ENCODE measurements around the gene ASPDH.

Gene ASPDH

DNA sequence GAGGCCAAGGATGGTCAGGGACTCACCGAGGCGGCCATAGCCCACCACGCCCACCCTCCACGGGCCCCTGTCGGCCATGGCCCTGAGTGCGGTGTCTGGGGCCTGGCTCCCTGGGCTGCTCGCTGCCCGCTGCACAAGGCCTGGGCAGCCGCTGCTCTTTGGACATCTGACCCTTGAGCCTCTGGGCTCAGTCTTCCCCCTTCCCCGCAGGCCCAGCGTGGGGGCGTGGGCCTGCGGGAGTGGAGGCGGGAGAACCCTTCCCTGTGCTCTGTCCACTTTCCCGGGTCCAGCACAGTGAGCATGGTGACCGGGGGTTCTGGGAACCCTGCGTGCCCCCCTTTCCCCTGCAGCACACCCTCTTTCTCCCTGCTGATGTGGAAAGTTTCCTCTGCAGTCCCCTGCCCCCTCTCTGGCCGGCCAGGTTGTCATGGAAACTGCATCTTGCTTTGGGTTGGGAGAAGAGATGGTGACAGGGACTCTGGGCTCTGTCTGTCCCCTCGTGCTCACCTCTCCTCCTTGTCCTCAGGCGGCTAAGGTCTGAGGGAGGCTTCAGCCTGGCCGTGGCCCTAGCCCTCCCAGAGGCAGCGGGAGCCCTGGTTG, at the start of gene ASPDH:
ASPDH (minus strand) TSS at position 168 of the 600 bp plus-strand sequence; CDS start at position 78, 90 bp downstream.
- DNase-seq = no peak

DNA sequence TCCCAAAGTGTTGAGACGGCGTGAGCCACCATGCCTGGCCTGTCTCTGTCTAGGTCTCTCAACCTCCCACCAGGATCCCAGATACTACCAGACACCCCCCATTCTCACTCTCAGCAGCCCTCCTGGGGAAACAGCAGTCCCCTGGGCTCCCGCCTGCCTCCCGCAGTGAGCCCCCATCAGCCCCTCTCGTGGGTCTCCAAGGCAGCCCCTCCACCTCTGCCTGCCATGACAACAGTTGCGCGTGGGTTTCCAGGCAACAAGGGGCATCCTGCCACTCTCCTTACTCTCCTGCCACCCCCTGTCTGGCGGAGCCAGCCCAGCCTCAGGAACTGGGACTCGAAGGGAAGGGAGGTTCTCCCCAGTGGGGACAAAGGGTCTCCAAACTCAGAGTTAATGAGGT, 49.3 kb upstream of the ASPDH start:
- DNase-seq = no peak

DNA sequence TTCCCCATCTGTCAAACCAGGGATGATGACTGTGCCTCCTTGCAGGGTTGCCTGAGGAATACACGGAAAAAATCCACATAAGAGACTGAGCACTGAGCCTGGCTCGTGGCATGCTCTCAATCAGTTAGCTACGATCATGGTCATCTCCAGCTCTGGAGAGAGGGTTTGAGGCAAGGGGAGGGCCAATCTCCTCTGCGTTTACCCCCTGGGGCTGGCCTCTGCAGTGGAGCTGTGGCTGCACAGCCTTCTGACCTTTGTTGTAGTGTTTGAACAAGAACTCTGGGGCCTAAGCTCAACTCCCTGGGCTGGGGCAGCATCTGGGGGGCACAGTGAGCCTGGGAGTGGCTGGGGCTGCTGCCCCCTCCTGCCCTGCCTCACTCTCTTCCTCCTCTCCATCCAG, 48.6 kb upstream of the ASPDH start:
- DNase-seq = no peak

DNA sequence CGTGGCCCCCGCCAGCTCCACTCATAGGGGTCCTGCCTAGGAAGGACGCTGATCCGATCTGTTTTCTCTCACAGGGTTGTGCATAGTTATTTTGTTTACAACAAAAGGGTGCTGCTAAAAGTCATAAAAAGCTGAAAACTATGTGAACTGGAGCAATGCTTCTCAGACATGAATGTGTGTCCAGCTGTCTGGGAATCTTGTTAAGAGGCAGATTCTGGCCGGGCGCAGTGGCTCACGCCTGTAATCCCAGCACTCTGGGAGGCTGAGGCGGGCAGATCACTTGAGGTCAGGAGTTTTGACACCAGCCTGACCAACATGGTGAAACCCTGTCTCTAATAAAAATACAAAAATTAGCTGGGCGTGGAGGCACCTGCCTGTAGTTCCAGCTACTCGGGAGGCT, 45.9 kb upstream of the ASPDH start:
- DNase-seq = no peak

- no peak for DNase-seq
Observed at GRCh38 chr19:50558449-50558848, 44.7 kb upstream of the ASPDH start.

- no peak for DNase-seq
Observed at GRCh38 chr19:50558039-50558438, 44.3 kb upstream of the ASPDH start.

GRCh38 chr19:50557009-50557613, 43.4 kb upstream of the ASPDH start:
- DNase-seq = no peak

- DNase-seq = peak; percentile 59
Observed at GRCh38 chr19:50556282-50557008, 42.7 kb upstream of the ASPDH start.

DNA sequence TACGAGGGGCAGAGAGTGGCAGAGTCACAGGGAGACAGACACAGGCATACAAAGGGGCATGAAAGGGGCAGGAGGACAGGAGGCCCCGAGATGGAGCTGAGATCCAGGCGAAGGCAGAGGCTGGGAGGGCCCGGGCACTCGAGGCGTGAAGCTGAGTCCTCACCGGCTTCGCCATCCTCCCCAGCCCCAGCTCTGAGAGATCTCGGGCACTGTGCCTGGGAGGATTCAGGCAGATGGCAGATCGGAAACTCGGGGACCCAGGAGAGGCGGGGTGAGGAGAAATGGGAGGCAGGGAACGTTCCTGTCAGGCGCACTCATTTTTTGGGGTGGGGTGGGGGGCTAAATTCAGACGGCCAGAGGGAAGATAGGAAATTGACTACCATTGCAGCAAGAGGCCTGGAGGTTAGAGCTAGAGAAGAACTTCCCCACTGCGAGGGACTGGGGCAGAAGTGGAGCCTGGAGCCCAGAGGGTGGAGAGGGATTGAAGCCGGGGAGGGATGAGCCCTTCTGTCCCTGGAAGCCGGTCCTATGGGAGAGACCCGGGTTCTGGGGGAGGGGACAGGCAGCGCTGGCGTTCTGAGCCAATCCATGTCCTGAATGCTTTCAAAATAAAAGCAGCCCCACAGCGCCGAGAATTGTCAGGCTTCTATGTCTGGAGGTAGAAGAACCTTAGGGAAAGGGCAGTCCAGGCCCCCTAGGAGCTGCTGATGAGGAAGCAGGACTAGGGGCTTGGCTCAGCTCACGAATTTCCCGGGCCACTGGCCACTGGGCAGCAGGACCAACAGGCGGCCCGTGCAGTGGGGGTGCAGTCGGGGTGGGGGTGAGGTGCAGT, 42.0 kb upstream of the ASPDH start:
- DNase-seq = peak; percentile 27

DNA sequence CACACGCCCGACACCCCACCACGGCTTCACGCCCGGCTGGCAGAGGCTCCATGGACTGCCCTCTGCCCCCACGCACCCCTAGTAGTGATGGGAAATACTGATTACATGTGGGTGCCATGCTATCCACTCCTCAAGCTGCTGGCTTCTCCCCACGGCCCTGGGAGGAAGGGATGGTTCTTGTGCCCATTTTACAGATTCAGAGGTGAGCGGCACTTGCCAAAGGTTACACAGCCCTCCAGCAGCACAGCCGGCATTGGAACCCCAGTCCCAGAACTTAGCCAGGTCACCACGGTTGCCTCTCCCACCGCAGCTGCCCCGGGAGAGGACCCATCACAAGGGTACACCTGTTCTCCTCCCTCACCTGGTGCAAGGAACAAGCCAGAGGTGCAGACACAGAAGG, 41.3 kb upstream of the ASPDH start:
- DNase-seq = no peak

DNA sequence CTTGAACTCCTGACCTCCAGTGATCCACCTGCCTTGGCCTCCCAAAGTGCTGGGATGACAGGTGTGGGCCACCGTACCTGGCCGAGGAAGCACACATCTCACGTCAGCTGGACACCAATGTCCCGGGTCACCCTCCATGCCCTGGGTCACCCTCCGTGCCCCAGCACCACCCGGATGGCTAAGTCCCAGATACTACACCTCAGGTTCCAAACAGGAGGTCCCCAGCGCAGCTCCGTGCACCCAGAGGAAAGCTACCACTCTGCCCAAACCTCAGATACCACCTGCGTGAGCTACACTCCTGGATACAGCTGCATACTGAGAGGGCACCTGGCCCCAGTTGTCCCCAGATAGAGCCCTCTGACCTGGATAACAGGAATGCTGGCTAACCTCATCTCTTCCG, 40.5 kb upstream of the ASPDH start:
- DNase-seq = no peak

GRCh38 chr19:50553134-50553703, 39.5 kb upstream of the ASPDH start:
- DNase-seq = no peak

DNA sequence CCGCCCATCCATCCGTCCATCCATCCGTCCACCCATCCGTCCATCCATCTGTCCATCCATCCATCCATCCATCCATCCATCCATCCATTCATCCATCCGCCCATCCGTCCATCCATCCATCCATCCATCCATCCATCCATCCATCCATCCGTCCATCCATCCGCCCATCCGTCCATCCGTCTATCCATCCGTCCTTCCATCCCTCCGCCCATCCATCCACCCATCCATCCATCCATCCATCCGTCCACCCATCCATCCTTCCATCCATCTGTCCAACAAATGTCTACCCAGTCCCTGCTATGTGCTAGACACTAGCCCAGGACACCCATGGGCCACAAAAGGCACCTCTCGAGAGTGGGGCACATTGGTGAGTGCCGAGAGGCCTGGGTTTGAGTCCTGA, 38.8 kb upstream of the ASPDH start:
- no peak for DNase-seq

GRCh38 chr19:50551715-50552187, 38.0 kb upstream of the ASPDH start:
- no peak for DNase-seq

- no peak for DNase-seq
Observed at GRCh38 chr19:50551034-50551714, 37.5 kb upstream of the ASPDH start.

DNA sequence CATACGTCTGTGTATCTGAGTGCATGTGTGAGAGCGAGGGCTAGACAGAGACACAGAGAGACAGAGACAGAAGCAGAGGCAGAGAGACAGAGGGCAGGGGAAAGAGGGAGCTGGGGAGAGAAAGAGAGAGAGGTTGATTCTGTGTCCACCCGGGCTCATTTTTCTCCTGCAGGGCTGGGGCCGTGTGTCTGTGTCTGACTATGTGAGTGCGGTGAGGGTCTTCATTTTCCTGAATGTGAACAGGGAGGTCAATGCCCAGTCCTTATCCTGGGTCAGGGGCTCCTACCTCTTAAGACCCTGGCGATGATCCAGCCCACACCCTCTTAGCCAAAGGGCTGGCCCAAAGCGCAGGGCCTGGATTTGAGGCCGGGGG, 36.9 kb upstream of the ASPDH start:
- DNase-seq = no peak

DNA sequence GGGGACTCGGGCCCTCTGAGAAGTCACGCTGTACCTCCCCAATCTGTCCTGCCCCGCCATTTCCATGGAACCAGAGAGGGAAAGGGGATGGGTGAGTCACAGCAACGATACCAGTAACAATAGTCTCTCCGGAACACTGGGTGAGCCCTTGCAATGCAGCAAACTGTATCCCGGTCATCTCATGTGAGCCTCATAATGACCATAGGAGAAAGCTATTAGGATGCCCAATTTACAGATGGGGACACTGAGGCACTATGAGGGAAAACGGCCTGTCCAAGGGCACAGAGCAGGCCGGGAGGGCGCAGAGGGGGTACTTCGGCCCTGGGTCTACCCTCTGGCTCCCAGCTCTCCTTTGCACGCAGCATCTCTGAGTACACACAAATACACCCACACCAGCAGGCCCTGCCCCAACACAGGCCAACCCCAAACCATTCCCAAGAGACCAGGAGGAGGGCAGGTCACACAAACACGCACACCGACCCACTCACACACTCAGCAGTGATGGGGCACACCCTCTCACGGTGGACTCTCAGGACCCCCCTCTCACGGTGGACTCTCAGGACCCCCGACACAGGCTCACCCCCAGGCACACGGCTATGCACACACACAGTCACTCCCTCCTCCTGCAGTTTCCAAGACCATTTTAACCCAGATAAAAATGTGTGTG, 36.3 kb upstream of the ASPDH start:
- no peak for DNase-seq

GRCh38 chr19:50549059-50549926, 35.6 kb upstream of the ASPDH start:
- no peak for DNase-seq

GRCh38 chr19:50548191-50549058, 34.7 kb upstream of the ASPDH start:
- DNase-seq = no peak

Measured in NCI-H1105 treated with DMSO at 0.1 percent for 48 hours (cell line).